Stimulated activated CD4-positive, alpha-beta T cell treated with anti-CD3 and anti-CD28 coated beads, TNF-alpha, amount 100 ng/mL, for 1 hour (primary cell): Measurements from ENCODE around the gene SH3BGR.
"Not testable (repeated sequence)": the region's sequence is repeated elsewhere in the genome, so short reads cannot be mapped to it uniquely, and the experiment has no call there.

Source experiments
- DNase-seq, 3 donors: peaks; one replicate each; pipeline ENCODE4 v3.0.0-alpha.2; 2020; ENCODE audit warnings: low read depth in 3 of 3, low spot score in 1 of 3

Gene SH3BGR

DNA sequence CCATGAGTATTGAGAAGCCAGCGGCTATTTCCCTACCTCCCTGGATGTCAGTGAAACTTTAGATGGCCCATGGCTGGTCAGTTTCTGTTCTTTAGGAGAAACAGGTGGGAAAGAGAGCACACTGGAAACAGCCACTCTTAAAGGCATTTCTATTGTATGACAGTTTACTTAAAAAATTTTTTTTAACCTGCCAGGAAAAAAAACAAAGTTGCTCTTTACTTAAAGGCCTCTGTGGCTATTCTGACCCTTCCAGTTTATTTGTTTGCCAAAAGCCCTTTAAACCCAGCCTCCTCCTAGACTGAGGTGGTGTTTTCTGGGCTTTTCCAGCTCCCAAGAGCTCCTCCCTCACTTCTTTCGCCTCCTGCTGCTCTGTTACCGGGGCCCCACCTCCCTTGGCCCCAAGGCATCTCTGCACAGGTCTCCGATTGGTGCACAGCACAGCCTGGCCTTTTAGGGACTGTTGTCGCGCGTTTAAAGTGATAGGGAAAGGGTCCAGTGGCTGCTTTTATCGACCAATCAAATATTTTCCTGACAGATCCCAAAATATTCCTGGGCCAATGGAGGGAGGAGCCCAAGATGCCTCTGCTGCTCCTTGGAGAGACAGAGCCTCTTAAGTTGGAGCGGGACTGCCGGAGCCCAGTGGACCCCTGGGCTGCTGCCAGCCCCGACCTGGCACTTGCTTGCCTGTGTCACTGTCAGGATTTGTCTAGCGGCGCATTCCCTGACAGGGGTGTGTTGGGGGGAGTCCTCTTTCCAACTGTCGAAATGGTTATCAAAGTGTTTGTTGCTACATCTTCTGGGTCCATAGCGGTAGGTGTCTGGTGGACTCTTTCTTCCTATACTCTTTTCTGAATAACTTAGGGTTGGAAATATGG lies at the start of gene SH3BGR:
Gene SH3BGR, plus strand, starts transcription at position 639 of the 875 bp plus-strand sequence. Its CDS starts 127 bp downstream, at position 766.
- no peak for DNase-seq

DNA sequence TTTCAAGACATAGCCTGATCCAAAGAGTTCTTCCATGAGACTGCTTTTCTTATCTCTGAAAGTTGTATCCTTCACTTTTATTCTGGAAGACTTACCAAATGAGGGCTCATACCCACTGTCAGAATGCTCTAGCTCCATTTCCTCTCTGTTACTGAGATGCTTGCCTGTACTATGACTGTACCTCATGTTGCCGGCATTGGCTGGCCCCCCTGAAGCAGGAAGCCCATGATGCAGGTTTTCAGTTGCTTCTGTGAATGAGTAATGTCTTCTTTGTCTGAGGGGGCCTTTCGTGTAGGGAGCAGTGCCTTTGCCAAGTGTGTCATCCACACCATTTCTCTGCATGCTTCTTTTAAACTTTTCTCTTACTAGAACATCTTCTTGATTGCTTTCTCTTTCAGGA lies 45.7 kb upstream of the SH3BGR start:
- DNase-seq, result no peak

DNA sequence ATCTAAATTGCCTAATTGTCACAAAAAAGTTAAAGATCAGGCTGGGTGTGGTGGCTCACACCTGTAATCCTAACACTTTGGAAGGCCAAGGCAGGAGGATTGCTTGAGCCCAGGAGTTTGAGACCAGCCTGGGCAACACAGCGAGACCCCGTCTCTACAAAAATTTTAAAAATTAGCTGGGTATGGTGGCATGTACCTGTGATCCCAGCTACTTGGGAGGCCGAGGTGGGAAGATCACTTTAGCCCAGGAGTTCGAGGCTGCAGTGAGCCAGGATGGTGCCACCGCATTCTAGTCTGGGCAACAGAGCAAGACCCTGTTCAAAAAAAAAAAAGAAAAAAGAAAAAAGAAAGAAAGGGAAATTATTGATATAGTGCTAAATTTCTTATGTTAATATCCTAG lies 32.6 kb upstream of the SH3BGR start:
- DNase-seq, result not testable (repeated sequence)

DNA sequence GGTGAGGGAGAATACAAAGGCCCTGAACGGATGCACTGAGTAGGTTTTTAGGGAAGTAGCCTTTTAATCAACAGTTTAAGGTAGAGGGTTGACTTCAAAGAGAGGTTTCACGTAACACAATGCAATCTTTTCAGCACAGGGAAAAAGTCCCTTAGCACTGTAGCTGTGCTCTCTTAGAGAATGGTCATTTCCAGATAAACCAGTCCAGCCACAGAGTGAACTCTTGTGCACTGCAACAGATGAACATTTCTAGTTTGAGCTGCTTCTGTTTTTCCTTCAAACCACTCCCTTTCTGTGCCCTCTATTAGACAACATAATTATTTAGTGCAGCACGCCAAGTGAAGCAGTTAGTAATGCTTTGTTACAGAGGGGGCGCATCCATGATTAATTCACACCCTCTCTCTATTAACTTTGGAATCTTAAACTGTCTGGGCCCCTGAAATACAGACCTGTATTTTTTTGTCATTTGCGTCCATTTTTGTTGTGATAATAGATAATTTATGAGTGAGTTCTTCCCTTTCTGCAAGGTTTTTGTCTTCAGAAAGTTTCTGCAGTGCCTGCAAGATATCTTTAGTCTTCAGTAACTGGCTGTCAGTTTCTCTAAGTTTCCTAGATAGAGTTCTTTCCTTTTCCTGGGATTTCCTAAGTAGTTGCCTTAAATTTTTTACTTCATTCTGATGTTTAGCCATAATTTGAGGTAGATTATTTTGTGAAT lies 29.1 kb upstream of the SH3BGR start:
- DNase-seq, result no peak

DNA sequence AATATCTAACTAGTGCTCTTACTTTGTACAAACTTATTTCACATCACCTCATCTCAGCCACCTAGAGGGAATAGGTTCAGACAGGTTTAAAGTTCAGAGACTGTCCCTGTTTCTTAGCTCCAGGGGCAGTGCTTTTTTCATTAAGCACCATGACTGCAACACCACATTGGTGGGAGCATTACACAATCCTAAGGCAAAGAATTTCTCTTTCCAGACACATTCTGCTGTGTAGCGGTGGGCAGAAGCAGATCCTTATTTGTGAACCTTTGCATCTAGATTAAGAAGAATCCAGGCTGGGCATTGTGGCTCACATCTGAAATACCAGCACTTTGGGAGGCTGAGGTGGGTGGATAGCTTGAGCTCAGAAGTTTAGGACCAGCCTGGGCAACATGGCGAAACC lies 22.3 kb upstream of the SH3BGR start:
- no peak for DNase-seq

DNA sequence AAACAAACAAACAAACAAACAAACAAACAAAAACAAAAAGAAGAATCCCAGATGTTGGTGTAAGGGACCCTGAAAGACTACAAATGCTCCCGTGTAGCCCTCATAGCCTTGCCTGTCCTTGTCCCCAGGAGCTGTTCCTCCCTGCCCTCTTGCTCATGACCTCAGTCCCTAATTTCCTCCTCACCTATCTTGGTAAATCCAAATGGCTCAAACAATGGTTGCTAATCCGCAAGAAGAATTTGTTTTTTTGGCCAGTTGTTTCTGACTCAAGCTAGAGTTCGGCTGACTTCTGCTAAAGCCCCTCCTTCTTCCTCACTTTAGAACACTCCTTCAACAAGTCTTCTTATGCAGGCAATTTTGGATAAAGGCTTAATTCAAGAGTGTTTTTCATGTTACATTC lies 21.8 kb upstream of the SH3BGR start:
- no peak for DNase-seq

DNA sequence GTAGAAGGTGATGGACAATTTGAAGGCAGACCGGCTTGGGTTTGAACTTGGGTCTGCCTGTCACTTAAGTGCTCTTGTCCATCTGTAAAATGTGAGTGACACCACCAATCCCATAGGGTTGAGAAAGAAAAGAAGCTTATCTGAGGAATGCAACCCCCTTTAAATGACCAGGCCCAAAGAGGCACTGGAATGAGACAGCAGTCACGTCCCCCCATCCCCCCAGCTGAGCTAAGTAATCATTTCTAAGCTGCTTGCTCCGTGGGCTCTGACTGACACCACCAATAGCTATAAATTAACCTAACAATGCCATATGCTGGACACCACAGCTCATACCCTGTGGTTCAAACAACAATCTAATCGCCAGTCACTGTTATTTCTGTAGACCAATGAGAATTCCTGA lies 21.3 kb upstream of the SH3BGR start:
- DNase-seq, result no peak

DNA sequence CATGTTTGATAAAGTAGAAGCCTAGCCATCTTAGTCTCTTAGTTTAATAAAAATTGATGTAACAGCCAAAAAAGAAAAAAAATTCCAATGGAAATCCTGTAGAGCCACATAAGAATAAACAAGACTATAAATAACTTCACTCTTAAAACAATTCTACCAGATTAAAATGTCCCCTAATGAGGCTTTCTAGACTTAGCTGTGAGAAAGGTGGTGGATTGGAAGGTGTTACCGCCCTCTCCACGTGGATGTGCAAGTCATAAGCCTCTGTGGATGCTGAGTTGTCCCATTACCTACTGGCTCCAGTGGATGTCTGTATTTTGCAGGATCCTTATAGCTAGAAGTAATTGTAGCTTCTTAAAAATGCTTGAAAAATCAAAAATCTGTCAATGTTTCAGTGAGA lies 20.8 kb upstream of the SH3BGR start:
- DNase-seq, result no peak

DNA sequence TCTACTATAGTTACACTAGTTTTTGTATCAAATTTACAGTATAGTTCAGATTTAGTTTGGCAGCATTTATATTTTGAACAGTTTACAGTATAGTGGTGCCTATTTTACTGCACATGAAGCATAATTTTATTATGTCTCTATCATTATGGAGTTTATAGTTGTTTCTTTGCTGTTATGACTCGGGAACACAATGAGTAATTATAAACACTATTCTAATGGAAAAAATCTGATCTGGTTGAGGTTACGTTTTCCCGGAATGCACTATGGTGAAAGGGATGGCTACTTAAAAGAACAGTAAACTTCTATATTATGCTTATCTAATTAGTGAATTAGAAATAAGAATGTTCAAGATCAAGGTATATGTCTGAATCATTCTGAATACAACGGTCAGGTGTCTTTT lies 16.8 kb upstream of the SH3BGR start:
- no peak for DNase-seq

DNA sequence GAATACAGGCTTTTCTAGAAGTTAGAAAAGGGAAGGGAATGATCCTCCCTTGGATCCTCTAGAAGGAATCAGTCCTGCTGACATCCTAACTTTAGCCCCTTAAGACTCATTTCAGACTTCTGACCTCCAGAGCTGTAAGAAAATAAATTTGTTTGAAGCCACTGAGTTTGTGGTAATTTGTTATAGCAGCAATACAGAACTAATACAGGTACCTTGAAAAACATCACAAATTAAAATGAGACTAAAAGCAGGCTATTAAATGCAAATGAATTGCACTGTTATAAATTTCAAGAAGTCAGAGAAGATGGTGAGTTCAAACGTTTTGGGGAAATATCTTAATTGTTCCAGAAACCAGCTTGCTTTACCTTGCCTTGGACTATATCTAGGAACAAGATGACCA lies 12.5 kb upstream of the SH3BGR start:
- no peak for DNase-seq

DNA sequence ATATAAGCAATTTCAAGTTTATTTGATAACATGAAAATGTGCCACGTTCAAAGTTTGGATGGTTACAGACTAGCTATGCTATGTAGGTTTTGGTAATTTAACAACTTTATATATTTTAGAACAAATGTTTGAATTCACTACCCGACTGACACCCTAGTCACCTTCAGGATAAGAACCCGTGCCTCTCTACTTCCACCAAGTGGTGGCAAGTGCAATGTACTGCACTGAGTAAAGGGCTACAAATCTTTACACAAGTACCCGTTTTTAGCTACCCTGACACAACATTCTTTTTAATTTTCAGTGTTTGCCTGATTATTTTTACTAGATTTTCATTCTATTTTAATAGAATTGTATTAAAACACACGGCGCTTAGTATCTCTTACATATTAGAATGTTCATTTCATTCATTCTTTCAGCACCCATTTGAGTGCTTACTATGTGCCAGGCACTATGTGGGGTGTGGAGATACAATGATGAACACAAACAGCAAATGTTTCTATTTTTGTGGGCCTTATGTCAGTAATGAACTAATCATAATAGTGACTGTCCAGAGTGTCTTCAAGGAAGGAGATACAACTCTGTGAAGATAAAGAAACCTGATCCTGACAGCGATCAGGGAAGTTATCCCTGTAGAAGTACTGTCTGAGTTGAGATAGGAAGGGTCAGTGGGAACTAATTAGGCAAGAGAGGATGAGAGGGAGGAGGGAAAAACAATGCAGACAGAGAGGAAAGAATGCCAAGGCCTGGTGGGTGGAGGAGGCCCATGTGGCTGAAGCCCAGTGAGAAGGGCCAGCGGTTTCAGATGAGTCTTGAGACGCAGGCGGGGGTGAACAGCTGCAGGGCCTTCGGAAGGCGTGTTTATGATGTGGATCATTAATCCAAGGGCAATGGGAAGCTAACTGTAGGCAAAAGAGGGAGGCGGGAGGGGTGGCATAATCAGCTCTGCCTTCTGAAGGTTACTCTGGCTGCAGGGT lies 10.0 kb upstream of the SH3BGR start:
- no peak for DNase-seq

DNA sequence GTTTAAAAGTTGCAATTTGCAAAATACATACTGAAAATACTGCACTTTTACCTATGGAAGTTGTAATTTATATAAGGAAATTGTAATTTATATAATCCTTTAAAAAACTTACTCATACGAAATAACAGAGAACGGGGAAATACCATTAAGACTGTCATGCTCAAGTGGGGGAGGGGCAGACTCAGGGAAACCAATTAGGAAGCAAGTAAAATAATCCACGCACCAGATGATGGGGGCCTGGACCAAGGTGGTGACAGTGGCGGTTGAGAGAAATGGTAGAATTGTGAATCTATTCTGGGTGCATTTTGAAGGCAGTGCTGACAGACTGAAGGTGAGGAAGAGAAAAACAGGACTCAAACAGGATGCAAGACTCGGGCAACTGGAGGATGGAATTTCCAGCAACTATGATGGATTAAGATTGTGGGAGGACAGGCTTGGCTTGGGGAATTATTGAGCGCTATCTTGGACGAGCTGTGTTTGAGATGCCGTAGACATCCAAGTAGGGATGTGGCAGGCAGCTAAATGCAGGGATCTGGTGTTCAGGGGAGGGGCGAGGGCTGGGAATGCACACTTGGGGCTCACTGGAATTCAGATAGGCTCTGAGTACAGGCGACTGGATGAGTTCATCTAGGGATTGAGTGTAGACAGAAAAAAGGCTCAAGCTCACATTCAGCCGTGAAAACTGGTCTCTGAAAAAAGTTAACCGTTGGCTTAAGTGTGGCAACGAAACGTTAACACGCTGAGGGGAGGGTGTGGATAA lies 7.2 kb upstream of the SH3BGR start:
- DNase-seq, result no peak

DNA sequence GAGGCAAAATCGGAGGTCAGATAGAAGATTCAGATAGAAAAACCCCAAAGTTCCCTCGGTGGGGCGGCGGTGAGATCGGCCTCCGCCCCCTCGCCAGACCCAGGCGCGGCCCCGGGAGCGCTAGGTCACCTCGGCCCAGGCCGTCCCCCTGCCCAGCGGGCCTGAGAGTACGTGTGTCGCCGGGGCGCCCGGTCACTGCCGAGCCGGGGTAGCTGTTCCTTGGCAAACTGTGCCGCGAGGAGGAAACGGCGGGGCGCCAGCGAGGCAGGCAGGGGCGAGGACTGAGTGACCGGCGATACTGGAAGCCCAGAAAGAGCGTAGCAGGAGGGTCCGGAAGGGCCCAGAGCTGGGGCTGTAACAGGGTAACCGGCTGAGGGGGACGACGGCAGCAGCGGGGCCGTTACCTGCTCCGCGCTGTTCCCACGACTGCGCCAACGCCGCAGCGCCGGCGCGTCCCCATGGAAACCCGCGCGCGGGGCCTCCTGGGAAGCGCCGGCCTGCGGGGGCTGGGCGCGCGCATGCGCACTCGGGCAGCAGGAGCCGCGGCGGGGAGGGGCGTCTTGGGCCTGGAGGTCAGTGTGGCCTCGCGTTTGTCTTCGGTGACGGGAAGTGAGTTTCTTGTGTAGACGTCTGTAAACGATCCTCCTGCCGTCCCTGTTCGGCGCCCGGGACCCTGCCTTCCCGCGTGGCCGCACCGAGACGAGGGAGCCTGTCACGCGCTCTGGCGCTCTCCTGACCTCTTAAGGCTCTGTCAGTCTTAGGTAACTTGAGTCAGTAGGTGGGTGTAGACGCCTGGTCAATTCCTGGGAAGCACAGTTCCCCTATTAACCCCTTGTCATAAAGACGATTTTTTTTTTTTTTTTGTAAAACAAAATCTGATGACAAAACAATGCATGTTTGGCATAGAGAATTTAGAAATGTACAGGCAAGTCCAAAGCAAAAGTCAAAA lies 6.2 kb upstream of the SH3BGR start, which contains the start of gene LCA5L:
Gene LCA5L, minus strand, starts transcription at position 458 of the 949 bp plus-strand sequence. CDS start 17,285 bp downstream, outside the sequence.
- peak; percentile 67 to 90 (median 84) for DNase-seq

DNA sequence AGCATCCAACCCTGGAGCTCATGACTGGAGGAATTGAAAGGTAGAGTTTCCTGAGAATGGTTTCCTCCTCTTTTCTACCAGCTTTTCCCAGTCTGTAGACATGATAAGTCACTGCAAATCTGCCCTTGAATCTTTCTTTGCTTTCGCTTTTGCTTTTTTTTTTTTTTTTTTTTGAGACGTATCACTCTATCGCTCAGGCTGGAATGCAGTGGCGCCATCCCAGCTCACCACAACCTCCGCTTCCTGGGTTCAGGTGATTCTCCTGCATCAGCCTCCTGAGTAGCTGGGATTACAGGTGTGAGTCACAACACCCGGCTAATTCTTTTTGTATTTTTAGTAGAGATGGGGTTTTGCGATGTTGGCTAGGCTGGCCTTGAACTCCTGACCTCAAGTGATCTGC lies 4.5 kb upstream of the SH3BGR start:
- DNase-seq, result no peak

DNA sequence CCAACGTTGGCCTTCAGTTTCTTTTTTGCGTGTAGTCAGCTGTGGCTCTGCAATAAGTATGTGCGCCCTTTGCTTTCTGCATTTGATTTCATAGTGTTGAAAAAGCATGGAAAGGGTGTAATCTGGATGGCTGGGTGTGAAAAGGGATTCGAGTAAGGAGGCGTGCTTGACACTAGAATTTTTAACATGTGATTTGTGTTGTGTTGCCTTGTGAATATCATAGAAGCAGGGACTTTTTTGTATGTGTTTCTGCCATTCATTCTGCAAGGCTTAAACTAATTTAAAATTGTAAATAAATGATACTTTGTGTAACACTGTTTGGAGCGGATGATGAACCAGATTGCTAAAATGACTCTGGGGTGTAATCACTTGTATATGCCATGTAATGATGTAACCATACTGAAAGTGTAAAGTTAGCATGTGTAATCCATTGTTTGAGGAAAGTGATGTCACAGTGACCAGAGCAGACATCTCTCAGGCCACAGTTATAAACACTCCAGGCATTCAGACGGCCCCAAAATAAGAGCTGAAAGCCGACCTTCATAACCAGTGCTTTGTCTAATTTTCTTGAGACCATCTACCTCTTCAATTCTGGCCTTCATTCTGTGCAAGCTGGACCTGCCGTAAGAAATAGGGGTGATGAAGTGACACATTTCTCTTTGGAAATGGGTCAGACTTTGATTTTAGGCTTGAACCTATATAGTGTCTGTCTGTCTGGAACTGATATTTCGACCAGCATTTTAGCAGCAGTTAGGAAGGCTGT lies 618 bp downstream of the SH3BGR start:
- DNase-seq, result no peak

DNA sequence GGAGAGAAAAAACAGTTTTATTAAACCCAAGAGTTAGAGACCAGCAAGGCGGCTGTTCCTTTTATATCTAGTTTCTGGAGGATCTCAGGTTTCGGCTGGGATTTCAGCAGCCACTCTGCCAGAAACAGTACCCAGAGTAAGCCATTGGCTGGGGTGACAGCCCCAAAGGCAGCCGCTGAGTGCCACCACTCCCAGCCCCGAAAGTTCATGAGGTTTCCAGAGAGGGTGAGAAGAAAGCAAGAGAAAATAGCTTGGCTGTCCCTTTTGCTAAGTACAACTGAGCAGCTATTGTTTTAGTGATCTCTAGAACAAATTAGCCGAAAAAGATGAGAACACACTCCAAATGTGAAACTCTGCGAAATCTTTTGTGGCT lies 1.2 kb downstream of the SH3BGR start:
- DNase-seq, result no peak

DNA sequence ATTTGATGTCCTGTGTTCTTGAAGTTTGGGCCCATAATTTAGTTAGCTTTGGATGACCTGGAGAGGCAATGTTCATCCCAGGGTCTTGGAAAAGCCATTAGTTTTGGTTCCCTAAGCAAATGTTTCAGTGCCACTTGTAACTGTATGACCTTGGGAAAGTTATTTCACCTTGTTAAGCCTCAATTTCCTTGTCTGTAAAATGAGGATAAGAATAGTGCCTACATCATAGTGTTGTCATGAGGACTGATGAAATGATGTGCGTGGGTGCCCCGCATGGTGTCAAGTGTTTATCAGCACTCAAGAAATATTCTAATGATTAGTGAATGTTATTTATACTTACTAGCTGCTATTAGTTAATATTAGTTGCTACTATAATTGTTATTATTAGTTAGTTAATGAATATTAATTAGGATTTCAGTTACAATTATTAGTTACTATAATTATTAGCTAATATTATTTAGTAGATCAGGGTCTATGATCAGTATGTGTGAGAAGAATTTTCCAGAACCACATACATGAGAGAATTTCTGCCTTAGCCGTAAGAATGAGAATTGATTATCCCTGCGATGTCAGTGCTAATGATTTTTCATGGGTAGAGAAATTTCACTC lies 1.9 kb downstream of the SH3BGR start:
- DNase-seq, result no peak

DNA sequence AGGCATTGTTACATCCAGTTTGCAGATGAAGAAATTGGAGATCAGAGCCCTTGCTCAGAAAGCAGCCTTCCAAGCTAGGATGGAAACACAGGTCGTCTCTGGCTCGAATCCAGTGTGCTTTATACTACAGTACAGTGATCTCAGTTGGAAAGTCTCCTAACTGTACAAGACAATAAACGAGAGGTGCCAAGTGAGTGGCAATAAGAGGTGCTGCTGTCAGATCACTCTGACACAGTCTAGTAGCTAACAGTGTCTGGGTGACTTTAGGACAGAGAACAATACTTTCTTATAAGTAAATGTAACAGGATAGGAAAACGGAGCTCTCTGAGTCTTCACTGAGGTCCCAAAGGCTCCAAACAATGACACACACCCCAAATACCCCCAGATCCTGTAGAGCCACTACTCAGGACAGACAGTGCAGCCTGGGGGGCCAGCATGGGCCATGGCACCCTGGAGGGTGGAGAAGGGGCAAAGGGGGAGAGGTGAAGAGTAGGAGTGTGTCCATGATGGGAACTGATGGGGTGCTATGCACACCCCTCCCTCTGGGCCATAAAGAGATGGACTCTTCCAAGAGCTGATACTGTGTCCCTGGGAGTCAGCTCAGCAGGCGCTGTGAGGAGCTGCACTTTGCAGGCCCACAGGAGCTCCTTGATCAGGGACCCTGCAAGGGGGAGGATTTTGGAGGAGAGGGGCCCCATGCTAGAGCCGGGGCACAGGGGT lies 3.3 kb downstream of the SH3BGR start:
- no peak for DNase-seq
